Measurements from ENCODE around the gene KRT72. TPM values are rescaled to one million over a fixed set of nuclear protein-coding genes. Genes with fewer than 3 reads are reported as not detected.

KRT72 gene
- total RNA-seq, 2 experiments from 2014 or later: 82.2 to 83.4 TPM

DNA sequence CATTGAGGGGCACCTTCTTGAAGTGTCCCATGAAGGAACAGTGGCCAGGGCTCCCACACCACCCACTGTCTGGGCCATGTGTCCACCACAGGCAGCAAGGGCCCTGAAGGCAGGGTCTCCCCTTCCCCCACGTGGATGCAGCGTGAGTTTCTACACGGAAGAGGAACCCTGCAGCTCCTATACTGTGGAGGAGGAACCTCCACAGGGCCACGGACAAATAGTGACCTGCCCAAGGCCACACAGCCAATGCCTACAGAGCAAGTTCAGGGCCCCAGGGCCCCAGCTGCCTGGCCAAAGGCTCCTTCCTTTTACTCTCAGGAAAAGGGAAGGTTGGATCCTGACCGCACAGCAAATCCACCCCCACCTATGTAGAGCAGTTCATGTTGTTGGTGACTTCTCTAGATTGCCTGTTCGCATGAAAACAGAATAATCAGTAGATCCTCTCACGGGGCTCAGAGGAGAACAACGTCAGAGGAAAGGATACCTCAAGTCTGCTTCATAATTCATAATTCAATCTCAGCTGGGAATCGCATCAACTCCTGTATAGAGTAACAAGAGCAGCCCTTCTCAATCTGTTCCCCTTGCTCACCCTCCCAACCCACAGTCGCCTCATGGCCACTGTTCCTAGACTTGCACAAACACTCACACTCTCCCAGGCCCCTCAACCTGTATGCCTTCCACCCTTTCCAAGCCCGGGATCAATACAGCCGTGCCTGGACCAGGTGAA is 28.2 kb upstream of the KRT72 start:
- CTCF ChIA-PET: no interaction called here
- Histone ChIP-seq H3K27ac (ENCODE audit: low read depth in 1 of 2, low read length in 2 of 2) (no peak overlapping the region), H3K36me3 (ENCODE audit: insufficient read depth, low read length) (no peaks in the 10 kb centered on the region), H3K27me3 (ENCODE audit: control insufficient read depth in 1 of 2, insufficient read depth in 2 of 2, low read length in 2 of 2) (no peaks in the 10 kb centered on the region), H3K4me1 (ENCODE audit: insufficient read depth, low read length) (peaks cover 62% of the 10 kb centered on the region), H3K9me3 (ENCODE audit: control insufficient read depth in 1 of 2, insufficient read depth in 1 of 2, low read length in 2 of 2) (no peaks in the 10 kb centered on the region), H3K4me3 (ENCODE audit: low read length) (peak overlapping the region; percentile 39)
- ATAC-seq (ENCODE audit: poor library complexity): peak; percentile 54
- intact Hi-C loops (cut with DNase I, micrococcal nuclease): loop anchor here in 1 of 2 experiments (5.0 kb wide), 1 partner anchor 63 kb away; no protein-coding TSS in a partner anchor
- H3K9me3 Mint-ChIP-seq: no peaks in the 10 kb centered on the region
- H3K4me1 Mint-ChIP-seq (ENCODE audit: low read depth): peaks cover 87% of the 10 kb centered on the region
- POLR2A ChIA-PET: interaction anchor here (0.9 to 2.2 kb wide), 7 partner anchors 11 to 43 kb away, joined by 3 to 15 read pairs (median 4); partner anchors contain the start of gene KRT73
- peaks cover 10% of the 10 kb centered on the region for H3K36me3 Mint-ChIP-seq (ENCODE audit: low read depth)
- DNase-seq: no peak
- H3K27me3 Mint-ChIP-seq: no peaks in the 10 kb centered on the region
- H3K4me3 Mint-ChIP-seq: peak overlapping the region; percentile 91
- peak overlapping the region; percentile 89 for H3K27ac Mint-ChIP-seq
- TF ChIP-seq, protein P1, sequence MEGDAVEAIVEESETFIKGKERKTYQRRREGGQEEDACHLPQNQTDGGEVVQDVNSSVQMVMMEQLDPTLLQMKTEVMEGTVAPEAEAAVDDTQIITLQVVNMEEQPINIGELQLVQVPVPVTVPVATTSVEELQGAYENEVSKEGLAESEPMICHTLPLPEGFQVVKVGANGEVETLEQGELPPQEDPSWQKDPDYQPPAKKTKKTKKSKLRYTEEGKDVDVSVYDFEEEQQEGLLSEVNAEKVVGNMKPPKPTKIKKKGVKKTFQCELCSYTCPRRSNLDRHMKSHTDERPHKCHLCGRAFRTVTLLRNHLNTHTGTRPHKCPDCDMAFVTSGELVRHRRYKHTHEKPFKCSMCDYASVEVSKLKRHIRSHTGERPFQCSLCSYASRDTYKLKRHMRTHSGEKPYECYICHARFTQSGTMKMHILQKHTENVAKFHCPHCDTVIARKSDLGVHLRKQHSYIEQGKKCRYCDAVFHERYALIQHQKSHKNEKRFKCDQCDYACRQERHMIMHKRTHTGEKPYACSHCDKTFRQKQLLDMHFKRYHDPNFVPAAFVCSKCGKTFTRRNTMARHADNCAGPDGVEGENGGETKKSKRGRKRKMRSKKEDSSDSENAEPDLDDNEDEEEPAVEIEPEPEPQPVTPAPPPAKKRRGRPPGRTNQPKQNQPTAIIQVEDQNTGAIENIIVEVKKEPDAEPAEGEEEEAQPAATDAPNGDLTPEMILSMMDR (IDR thresholded peaks at IDR 0.05): no peak

DNA sequence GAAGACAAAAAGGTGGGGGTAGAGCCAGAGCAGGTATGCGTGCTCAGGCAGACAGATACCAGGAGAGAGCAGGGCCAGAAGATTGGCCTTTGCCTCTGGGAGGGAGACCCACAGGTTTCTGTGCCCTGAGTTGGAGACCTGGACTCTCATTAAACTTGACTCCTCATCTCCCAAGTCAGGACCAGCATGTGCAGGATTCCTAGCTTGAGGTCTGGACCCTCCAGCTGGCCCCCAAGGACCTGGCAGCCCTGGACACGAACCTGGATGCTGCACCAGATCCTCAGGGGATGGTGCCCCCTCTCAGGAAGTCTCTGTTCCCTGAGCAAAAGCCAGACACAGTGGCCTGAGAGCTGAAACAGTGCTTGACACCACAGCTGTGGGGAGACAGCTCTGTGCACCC is 27.6 kb upstream of the KRT72 start:
- H3K36me3 ChIP-seq (ENCODE audit: insufficient read depth, low read length): no peaks in the 10 kb centered on the region
- no peaks in the 10 kb centered on the region for H3K27me3 ChIP-seq (ENCODE audit: control insufficient read depth in 1 of 2, insufficient read depth in 2 of 2, low read length in 2 of 2)
- H3K27me3 Mint-ChIP-seq: no peaks in the 10 kb centered on the region
- intact Hi-C loops (cut with DNase I, micrococcal nuclease): loop anchor here in 1 of 2 experiments (5.0 kb wide), 1 partner anchor 63 kb away; no protein-coding TSS in a partner anchor
- CTCF ChIA-PET: no interaction called here
- H3K36me3 Mint-ChIP-seq (ENCODE audit: low read depth): peaks cover 10% of the 10 kb centered on the region
- no peak for ATAC-seq (ENCODE audit: poor library complexity)
- TF ChIP-seq, protein P1 (IDR thresholded peaks at IDR 0.05): no peak
- H3K4me1 Mint-ChIP-seq (ENCODE audit: low read depth): peaks cover 80% of the 10 kb centered on the region
- POLR2A ChIA-PET: interaction anchor here (0.9 to 2.2 kb wide), 5 partner anchors 13 to 44 kb away, joined by 3 to 15 read pairs (median 4); no protein-coding TSS in a partner anchor
- no peak for DNase-seq
- peaks cover 56% of the 10 kb centered on the region for H3K4me1 ChIP-seq (ENCODE audit: insufficient read depth, low read length)
- H3K9me3 Mint-ChIP-seq: no peaks in the 10 kb centered on the region
- no peak overlapping the region for H3K27ac ChIP-seq (ENCODE audit: low read depth in 1 of 2, low read length in 2 of 2)
- peak overlapping the region; percentile 89 for H3K27ac Mint-ChIP-seq
- H3K9me3 ChIP-seq (ENCODE audit: control insufficient read depth in 1 of 2, insufficient read depth in 1 of 2, low read length in 2 of 2): no peaks in the 10 kb centered on the region
- peak overlapping the region; percentile 91 for H3K4me3 Mint-ChIP-seq
- peak overlapping the region; percentile 39 for H3K4me3 ChIP-seq (ENCODE audit: low read length)

DNA sequence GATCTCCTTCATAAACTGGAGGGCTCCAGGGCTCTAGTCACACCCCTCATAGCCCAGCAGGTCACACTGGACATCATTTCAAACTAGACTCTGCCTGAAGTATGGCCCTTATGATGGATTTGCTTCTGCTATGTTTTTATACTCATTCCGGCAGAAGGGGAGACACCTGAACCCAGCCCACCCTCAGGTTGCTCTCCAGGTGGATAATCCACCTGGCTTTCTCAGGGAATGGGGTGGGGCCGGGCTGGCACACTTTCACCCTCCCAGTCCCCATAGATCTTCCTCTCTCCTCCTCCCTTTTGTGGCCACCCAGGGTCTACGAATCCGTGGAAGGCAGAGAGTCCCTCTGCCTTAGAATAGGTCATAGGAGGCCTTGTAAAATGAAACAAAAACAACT is 26.8 kb upstream of the KRT72 start:
- H3K4me1 ChIP-seq (ENCODE audit: insufficient read depth, low read length): peaks cover 49% of the 10 kb centered on the region
- H3K36me3 Mint-ChIP-seq (ENCODE audit: low read depth): peaks cover 10% of the 10 kb centered on the region
- H3K27ac Mint-ChIP-seq: peak overlapping the region; percentile 89
- POLR2A ChIA-PET: interaction anchor here (2.2 kb wide), 1 partner anchor 42 kb away, joined by 6 read pairs; no protein-coding TSS in a partner anchor
- H3K4me3 ChIP-seq (ENCODE audit: low read length): peak overlapping the region; percentile 39
- H3K36me3 ChIP-seq (ENCODE audit: insufficient read depth, low read length): no peaks in the 10 kb centered on the region
- TF ChIP-seq, protein P1 (IDR thresholded peaks at IDR 0.05): no peak
- no peaks in the 10 kb centered on the region for H3K27me3 ChIP-seq (ENCODE audit: control insufficient read depth in 1 of 2, insufficient read depth in 2 of 2, low read length in 2 of 2)
- H3K4me1 Mint-ChIP-seq (ENCODE audit: low read depth): peaks cover 75% of the 10 kb centered on the region
- no peaks in the 10 kb centered on the region for H3K9me3 Mint-ChIP-seq
- no peaks in the 10 kb centered on the region for H3K9me3 ChIP-seq (ENCODE audit: control insufficient read depth in 1 of 2, insufficient read depth in 1 of 2, low read length in 2 of 2)
- DNase-seq: no peak
- intact Hi-C loops (cut with DNase I, micrococcal nuclease): loop anchor here in 1 of 2 experiments (5.0 kb wide), 1 partner anchor 64 kb away; no protein-coding TSS in a partner anchor
- CTCF ChIA-PET: interaction anchor here (1.7 kb wide), 1 partner anchor 11 kb away, joined by 4 read pairs; the partner anchor contains the start of gene KRT73
- no peaks in the 10 kb centered on the region for H3K27me3 Mint-ChIP-seq
- peak overlapping the region; percentile 71 for H3K4me3 Mint-ChIP-seq
- no peak for ATAC-seq (ENCODE audit: poor library complexity)
- H3K27ac ChIP-seq (ENCODE audit: low read depth in 1 of 2, low read length in 2 of 2): no peak overlapping the region
